ENCODE measurements around the gene LUZP2.

Gene LUZP2

DNA sequence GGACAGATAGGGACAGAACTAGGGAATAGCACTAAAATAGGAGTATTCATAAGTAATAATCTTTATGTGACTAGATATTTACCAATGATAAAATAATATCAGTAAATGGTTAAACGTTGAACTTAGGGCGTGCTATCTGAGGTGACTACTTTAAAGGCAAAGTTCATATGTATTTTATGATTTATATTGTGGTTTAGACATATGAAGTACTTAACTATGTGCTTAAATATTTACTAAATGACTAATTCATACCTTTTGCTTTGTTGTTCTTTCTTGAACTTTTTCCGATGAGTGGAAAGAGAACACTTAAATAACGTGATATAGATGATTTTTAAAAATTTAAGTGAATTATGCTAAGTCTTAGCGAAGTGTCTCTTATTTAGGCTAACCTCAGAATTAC lies 14.7 kb downstream of the LUZP2 start:
- H3K36me3 ChIP-seq (ENCODE audit: insufficient read depth, low read length) = no peaks in the 10 kb centered on the region
- H3K27ac ChIP-seq (ENCODE audit: low read depth, low read length) = no peak overlapping the region
- peaks cover 14% of the 10 kb centered on the region for H3K4me1 ChIP-seq (ENCODE audit: insufficient read depth, low read length)
- no peak overlapping the region for H3K9ac ChIP-seq (ENCODE audit: low read depth, low read length)
- WGBS = no CpG with 5 or more reads among the region's 5 CpGs
- no peaks in the 10 kb centered on the region for H3K27me3 ChIP-seq (ENCODE audit: insufficient read depth, low read length)
- H3K4me3 ChIP-seq (ENCODE audit: low read length) = no peak overlapping the region
- H3K9me3 ChIP-seq (ENCODE audit: insufficient read depth, low read depth, low read length) = no peaks in the 10 kb centered on the region

DNA sequence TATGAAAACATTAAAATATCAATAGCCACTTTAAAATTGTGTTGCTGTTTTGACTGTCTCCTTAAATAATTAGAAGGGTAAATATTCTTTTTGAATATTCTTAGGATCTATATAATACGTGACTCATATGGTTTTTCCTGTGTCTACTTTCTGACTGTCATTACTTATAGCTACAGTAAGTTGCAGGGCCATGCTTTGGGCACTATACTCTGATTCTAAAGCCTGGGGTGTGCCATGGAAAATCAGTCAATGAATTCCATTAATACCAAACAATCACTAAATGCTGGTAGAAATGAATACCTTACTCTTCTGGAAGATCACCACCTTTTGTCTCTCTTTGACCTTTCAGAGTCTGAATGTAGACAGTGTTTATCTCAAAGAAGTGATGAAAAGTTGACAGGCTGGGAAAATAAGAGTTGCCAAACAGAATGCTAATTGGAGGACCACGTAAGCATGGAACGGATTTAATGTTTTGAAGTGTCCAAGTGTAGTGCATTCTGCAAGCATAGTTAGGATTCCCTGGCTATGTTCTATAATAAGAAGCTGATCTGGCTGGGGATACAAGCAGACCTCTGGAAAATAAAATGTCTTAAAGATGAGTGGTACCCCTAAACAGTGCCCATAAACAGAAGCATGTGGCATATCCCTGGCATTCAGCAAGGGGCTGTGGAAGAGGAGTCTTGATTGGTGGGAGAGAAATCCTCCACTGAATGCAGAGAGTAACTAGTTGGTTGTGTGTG lies 16.8 kb downstream of the LUZP2 start:
- H3K36me3 ChIP-seq (ENCODE audit: insufficient read depth, low read length) = no peaks in the 10 kb centered on the region
- no peak overlapping the region for H3K27ac ChIP-seq (ENCODE audit: low read depth, low read length)
- H3K9me3 ChIP-seq (ENCODE audit: insufficient read depth, low read depth, low read length) = no peaks in the 10 kb centered on the region
- H3K4me1 ChIP-seq (ENCODE audit: insufficient read depth, low read length) = peaks cover 14% of the 10 kb centered on the region
- no peak overlapping the region for H3K4me3 ChIP-seq (ENCODE audit: low read length)
- 96% methylated on average over 3 of the region's 3 CpGs for WGBS
- no peak overlapping the region for H3K9ac ChIP-seq (ENCODE audit: low read depth, low read length)
- H3K27me3 ChIP-seq (ENCODE audit: insufficient read depth, low read length) = no peaks in the 10 kb centered on the region

DNA sequence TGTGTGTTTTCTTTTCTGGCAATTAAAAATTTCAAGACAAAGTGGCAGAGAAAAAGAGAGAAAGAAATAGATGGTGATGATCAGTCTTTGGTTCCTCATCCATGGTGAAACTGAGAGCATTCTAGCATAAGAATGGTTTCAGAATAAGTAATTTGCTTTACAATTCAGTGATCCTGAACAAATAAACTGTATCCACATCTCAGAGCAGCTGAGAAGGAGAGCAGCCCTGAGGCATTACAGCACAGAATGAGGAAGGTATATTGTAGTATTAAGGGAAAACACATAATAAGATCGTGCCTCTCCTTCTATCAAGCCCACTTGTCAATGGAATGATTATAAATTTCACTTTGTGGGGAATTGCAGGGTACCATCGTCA lies 17.4 kb downstream of the LUZP2 start:
- Histone ChIP-seq H3K27ac (ENCODE audit: low read depth, low read length) (no peak overlapping the region), H3K9me3 (ENCODE audit: insufficient read depth, low read depth, low read length) (no peaks in the 10 kb centered on the region), H3K9ac (ENCODE audit: low read depth, low read length) (no peak overlapping the region), H3K4me1 (ENCODE audit: insufficient read depth, low read length) (peaks cover 14% of the 10 kb centered on the region), H3K36me3 (ENCODE audit: insufficient read depth, low read length) (no peaks in the 10 kb centered on the region), H3K27me3 (ENCODE audit: insufficient read depth, low read length) (no peaks in the 10 kb centered on the region), H3K4me3 (ENCODE audit: low read length) (no peak overlapping the region)
- no CpG with 5 or more reads among the region's 2 CpGs for WGBS

DNA sequence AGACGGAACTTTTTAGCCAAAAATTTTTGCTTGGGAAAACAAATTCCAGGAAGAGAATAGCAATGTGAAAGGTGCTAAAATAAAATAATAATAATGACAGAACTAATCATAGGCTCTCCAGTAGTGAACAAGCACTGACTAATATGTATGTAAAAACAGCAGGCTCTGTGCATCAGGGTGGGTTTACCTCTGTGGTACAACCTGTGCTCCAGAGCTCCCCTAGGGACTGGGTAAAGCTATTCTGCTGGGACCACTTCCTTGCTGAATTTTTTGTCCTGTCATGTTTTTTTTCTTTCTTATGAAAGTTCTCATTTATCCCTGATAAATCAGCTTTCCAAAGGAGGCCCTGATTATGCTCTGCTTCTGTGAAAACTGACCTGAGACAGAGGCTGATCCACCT lies 18.8 kb downstream of the LUZP2 start:
- WGBS = 93% methylated on average over 1 of the region's 1 CpG
- H3K9me3 ChIP-seq (ENCODE audit: insufficient read depth, low read depth, low read length) = no peaks in the 10 kb centered on the region
- H3K4me1 ChIP-seq (ENCODE audit: insufficient read depth, low read length) = peaks cover 14% of the 10 kb centered on the region
- no peaks in the 10 kb centered on the region for H3K36me3 ChIP-seq (ENCODE audit: insufficient read depth, low read length)
- H3K4me3 ChIP-seq (ENCODE audit: low read length) = no peak overlapping the region
- no peaks in the 10 kb centered on the region for H3K27me3 ChIP-seq (ENCODE audit: insufficient read depth, low read length)
- H3K27ac ChIP-seq (ENCODE audit: low read depth, low read length) = no peak overlapping the region
- H3K9ac ChIP-seq (ENCODE audit: low read depth, low read length) = no peak overlapping the region

DNA sequence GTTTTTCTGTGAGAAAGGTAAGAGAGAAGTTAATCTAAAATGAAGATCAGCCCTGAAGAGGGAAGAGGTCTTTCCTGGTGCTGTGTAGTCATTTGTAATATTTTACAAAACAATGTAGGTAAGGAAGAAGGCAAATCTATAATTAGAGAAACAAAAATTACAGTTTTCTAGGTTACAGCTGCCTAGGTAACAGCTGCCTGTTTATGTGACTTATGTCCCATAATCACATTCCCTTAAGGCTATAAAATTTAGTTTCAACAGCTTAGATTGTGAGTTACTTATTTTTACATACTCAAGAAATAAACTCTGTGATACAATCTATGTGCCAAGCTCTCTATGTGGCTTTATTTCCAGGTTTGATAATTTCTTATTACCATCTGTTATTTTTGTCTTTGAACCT lies 19.8 kb downstream of the LUZP2 start:
- no peak overlapping the region for H3K9ac ChIP-seq (ENCODE audit: low read depth, low read length)
- peaks cover 14% of the 10 kb centered on the region for H3K4me1 ChIP-seq (ENCODE audit: insufficient read depth, low read length)
- no peaks in the 10 kb centered on the region for H3K36me3 ChIP-seq (ENCODE audit: insufficient read depth, low read length)
- no peaks in the 10 kb centered on the region for H3K27me3 ChIP-seq (ENCODE audit: insufficient read depth, low read length)
- no peaks in the 10 kb centered on the region for H3K9me3 ChIP-seq (ENCODE audit: insufficient read depth, low read depth, low read length)
- H3K27ac ChIP-seq (ENCODE audit: low read depth, low read length) = no peak overlapping the region
- no peak overlapping the region for H3K4me3 ChIP-seq (ENCODE audit: low read length)

DNA sequence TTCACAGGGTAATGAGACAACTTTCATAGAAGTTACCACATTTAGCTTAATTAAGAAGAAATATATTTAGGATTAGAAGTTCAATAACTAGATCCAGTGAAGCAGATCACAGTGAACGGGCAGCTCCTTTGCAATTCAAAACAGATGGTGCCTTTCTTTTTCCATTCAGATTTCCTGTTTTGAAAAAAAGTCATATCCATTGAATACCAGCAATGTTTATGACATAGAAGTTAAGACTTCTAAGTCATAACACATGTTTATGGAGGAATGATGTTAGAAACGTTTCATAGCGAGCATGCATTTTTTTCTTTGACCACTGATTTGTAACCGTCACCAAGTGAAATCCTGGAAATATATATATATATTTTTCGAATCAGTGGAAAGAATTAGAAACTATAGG lies 24.7 kb downstream of the LUZP2 start:
- Histone ChIP-seq H3K27me3 (ENCODE audit: insufficient read depth, low read length) (no peaks in the 10 kb centered on the region), H3K9ac (ENCODE audit: low read depth, low read length) (no peak overlapping the region), H3K9me3 (ENCODE audit: insufficient read depth, low read depth, low read length) (no peaks in the 10 kb centered on the region), H3K27ac (ENCODE audit: low read depth, low read length) (no peak overlapping the region), H3K4me3 (ENCODE audit: low read length) (no peak overlapping the region), H3K36me3 (ENCODE audit: insufficient read depth, low read length) (no peaks in the 10 kb centered on the region), H3K4me1 (ENCODE audit: insufficient read depth, low read length) (no peaks in the 10 kb centered on the region)
- WGBS = 97% methylated on average over 5 of the region's 5 CpGs

DNA sequence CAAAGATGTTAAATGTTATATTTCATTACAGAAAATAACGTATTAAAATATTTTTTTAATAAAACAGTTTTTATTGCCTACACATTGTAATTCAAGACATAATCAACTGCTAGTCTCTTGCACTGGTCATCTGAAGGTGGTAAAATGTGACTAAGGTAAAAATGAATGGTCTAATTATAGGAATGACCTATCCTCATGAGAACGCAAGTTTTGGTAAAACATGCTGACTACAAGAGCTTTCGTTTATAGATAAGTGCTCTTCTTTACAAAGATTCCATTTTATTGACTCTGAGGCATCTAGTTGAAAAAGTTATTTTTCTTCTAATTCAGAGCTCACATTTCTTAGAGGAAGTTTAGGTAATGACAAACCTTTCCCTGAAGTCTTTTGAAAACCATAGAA lies 27.3 kb downstream of the LUZP2 start:
- H3K4me1 ChIP-seq (ENCODE audit: insufficient read depth, low read length) = no peaks in the 10 kb centered on the region
- no peaks in the 10 kb centered on the region for H3K27me3 ChIP-seq (ENCODE audit: insufficient read depth, low read length)
- no peaks in the 10 kb centered on the region for H3K9me3 ChIP-seq (ENCODE audit: insufficient read depth, low read depth, low read length)
- H3K4me3 ChIP-seq (ENCODE audit: low read length) = no peak overlapping the region
- H3K27ac ChIP-seq (ENCODE audit: low read depth, low read length) = no peak overlapping the region
- WGBS = 100% methylated on average over 2 of the region's 3 CpGs
- no peaks in the 10 kb centered on the region for H3K36me3 ChIP-seq (ENCODE audit: insufficient read depth, low read length)
- H3K9ac ChIP-seq (ENCODE audit: low read depth, low read length) = no peak overlapping the region

DNA sequence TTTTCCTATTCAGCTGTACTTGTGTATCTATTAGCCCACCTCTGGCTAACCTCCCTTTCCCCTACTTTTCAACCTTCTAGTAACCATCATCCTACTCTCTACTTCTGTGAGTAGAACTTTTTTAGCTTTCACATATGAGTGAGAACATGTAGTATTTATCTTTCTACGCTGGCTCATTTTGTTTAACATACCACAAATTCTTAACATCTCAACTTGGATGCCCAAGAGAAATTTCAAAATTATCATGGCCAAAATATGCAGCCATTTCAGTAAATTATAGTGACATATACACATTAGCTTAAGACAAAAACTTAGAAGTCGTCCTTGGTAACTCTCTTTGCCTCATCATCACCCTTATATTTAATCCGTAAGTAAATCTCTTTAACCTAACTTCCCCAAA lies 34.7 kb downstream of the LUZP2 start:
- no peak overlapping the region for H3K27ac ChIP-seq (ENCODE audit: low read depth, low read length)
- no peak overlapping the region for H3K9ac ChIP-seq (ENCODE audit: low read depth, low read length)
- H3K9me3 ChIP-seq (ENCODE audit: insufficient read depth, low read depth, low read length) = no peaks in the 10 kb centered on the region
- 57% methylated on average over 3 of the region's 3 CpGs for WGBS
- H3K4me3 ChIP-seq (ENCODE audit: low read length) = no peak overlapping the region
- no peaks in the 10 kb centered on the region for H3K36me3 ChIP-seq (ENCODE audit: insufficient read depth, low read length)
- H3K4me1 ChIP-seq (ENCODE audit: insufficient read depth, low read length) = no peaks in the 10 kb centered on the region
- no peaks in the 10 kb centered on the region for H3K27me3 ChIP-seq (ENCODE audit: insufficient read depth, low read length)

DNA sequence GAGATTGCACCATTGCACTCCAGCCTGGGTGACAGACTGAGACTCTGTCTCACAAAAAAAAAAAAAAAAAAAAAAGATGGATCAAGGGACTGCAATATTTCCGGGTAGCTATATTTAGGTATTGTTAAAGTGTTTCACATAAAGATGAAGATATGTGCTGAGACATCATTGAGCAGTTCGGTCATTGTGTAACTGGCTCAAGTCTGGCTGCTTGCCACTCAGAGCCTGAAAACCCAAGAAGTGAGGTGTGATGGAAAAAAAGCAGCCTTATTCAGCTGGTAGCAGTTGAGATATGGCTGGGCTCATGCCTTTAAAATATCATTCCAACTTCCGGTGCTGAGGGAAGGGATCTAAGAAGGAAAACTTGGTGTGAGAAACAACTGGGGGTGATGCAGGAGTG lies 46.9 kb downstream of the LUZP2 start:
- no peaks in the 10 kb centered on the region for H3K27me3 ChIP-seq (ENCODE audit: insufficient read depth, low read length)
- H3K27ac ChIP-seq (ENCODE audit: low read depth, low read length) = no peak overlapping the region
- no peak overlapping the region for H3K4me3 ChIP-seq (ENCODE audit: low read length)
- no peaks in the 10 kb centered on the region for H3K4me1 ChIP-seq (ENCODE audit: insufficient read depth, low read length)
- WGBS = 92% methylated on average over 3 of the region's 3 CpGs
- no peak overlapping the region for H3K9ac ChIP-seq (ENCODE audit: low read depth, low read length)
- no peaks in the 10 kb centered on the region for H3K36me3 ChIP-seq (ENCODE audit: insufficient read depth, low read length)
- no peaks in the 10 kb centered on the region for H3K9me3 ChIP-seq (ENCODE audit: insufficient read depth, low read depth, low read length)

DNA sequence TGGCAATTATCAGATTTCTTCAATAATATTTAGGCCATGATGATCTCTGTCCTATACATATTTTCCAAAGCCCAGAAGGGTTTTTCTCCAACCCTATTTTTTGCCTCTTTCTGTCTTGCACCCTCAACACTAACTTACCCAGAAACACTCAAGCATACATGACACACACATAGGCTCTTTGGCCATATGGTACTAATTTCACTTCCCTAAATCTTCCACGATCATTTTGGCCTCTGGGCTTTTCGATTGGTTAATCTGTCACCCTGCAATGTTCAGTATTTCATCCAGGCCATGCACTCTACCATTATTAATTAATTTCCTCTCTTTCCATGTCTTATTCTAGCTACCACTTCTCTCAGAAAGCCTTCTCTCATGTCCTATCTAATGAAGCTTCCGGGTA lies 59.8 kb downstream of the LUZP2 start:
- Histone ChIP-seq H3K36me3 (ENCODE audit: insufficient read depth, low read length) (no peaks in the 10 kb centered on the region), H3K27ac (ENCODE audit: low read depth, low read length) (no peak overlapping the region)
- 92% methylated on average over 3 of the region's 3 CpGs for WGBS

DNA sequence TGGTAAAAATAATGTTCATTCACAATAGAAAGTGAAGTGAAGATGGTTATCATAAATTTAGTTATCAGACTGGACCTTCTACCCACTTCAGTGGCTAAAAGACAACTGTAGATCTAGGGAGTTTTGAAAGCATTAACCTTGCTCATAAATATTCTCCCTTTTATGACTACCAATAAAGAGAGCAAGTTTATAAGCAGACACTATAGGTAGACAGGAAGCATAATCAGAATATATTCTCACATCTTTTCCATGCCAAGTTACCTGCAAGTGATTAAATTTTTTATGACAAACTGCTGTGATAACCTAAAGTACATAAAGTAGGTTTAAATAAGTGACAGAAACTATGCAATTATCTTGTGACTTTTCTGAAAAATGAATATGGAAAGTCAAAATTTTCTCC lies 62.5 kb downstream of the LUZP2 start:
- Histone ChIP-seq H3K9me3 (ENCODE audit: insufficient read depth, low read depth, low read length) (no peaks in the 10 kb centered on the region), H3K36me3 (ENCODE audit: insufficient read depth, low read length) (no peaks in the 10 kb centered on the region), H3K4me3 (ENCODE audit: low read length) (no peak overlapping the region), H3K4me1 (ENCODE audit: insufficient read depth, low read length) (no peaks in the 10 kb centered on the region; the same call in 1 of the 2 replicates), H3K27me3 (ENCODE audit: insufficient read depth, low read length) (no peaks in the 10 kb centered on the region), H3K9ac (ENCODE audit: low read depth, low read length) (no peak overlapping the region), H3K27ac (ENCODE audit: low read depth, low read length) (no peak overlapping the region)

More for the DNA sequence above, 59.8 kb downstream of the LUZP2 start:
- H3K9ac ChIP-seq (ENCODE audit: low read depth, low read length) = no peak overlapping the region
- H3K27me3 ChIP-seq (ENCODE audit: insufficient read depth, low read length) = no peaks in the 10 kb centered on the region
- H3K9me3 ChIP-seq (ENCODE audit: insufficient read depth, low read depth, low read length) = no peaks in the 10 kb centered on the region
- no peaks in the 10 kb centered on the region; the same call in 1 of the 2 replicates for H3K4me1 ChIP-seq (ENCODE audit: insufficient read depth, low read length)
- H3K4me3 ChIP-seq (ENCODE audit: low read length) = no peak overlapping the region

DNA sequence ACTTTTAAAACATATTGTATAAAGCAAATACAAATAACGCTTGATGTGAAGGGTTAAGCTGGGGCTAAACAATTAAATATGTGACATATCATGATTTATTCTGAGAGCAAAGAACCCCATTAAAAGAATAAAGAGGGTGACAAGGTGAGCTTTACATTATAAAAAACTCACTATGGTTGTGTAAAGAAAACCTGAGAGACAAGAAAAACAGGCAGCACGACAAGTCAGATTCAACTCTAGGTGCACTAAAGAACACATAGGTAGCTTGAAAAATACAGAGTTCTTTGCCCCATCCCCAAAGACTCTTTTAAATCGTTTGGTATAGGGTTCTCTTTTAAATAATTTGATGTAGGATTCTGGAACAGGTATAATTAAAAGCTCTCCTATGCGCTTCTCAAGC lies 63.5 kb downstream of the LUZP2 start:
- no peaks in the 10 kb centered on the region; the same call in 1 of the 2 replicates for H3K4me1 ChIP-seq (ENCODE audit: insufficient read depth, low read length)
- H3K9ac ChIP-seq (ENCODE audit: low read depth, low read length) = no peak overlapping the region
- no peaks in the 10 kb centered on the region for H3K9me3 ChIP-seq (ENCODE audit: insufficient read depth, low read depth, low read length)
- no CpG with 5 or more reads among the region's 4 CpGs for WGBS
- H3K36me3 ChIP-seq (ENCODE audit: insufficient read depth, low read length) = no peaks in the 10 kb centered on the region
- H3K27me3 ChIP-seq (ENCODE audit: insufficient read depth, low read length) = no peaks in the 10 kb centered on the region
- no peak overlapping the region for H3K4me3 ChIP-seq (ENCODE audit: low read length)
- H3K27ac ChIP-seq (ENCODE audit: low read depth, low read length) = no peak overlapping the region
